ACC112 (cell line): ENCODE results near the gene MYO3B.
A peak's percentile ranks its signal among the peaks of the same experiment; 100 is the strongest.

Experiments used
- H2AFZ ChIP-seq: fragments of 200-600 bp; sonication (generic); one replicate; pipeline ENCODE4 v1.6.0; 2017; ENCODE audit warnings: antibody characterized with exemption, low read length; ENCODE audit not compliant: unreplicated experiment
- H3K27ac ChIP-seq: fragments of 200-600 bp; sonication (generic); 2 replicates; pipeline ENCODE4 v1.5.1; 2014; ENCODE audit warnings: low read depth, mild to moderate bottlenecking, antibody characterized with exemption, low read length, moderate library complexity
- H3K27me3 ChIP-seq: fragments of 200-600 bp; sonication (generic); 2 replicates; pipeline ENCODE4 v1.6.1; 2014; ENCODE audit warnings: mild to moderate bottlenecking, antibody characterized with exemption, low read length, moderate library complexity, mixed read lengths; ENCODE audit not compliant: insufficient read depth
- H3K36me3 ChIP-seq: fragments of 200-600 bp; sonication (generic); 2 replicates; pipeline ENCODE4 v1.6.1; 2016; ENCODE audit warnings: mild to moderate bottlenecking, antibody characterized with exemption, low read length, moderate library complexity, mixed read lengths; ENCODE audit not compliant: insufficient read depth
- H3K4me1 ChIP-seq: fragments of 200-600 bp; sonication (generic); one replicate; pipeline ENCODE4 v1.6.1; 2016; ENCODE audit warnings: low read length, mixed read lengths; ENCODE audit not compliant: insufficient read depth, unreplicated experiment, control insufficient read depth
- H3K4me3 ChIP-seq: fragments of 200-600 bp; sonication (generic); 2 replicates; pipeline ENCODE4 v1.5.1; 2014; ENCODE audit warnings: mild to moderate bottlenecking, low read depth, low read length
- H3K79me2 ChIP-seq: fragments of 200-600 bp; sonication (generic); one replicate; pipeline ENCODE4 v1.6.0; 2016; ENCODE audit warnings: low read length; ENCODE audit not compliant: control insufficient read depth, unreplicated experiment, insufficient read depth

Gene MYO3B

GRCh38 chr2:170504810-170505145, 326.8 kb downstream of the MYO3B start:
- peaks cover 24% of the 10 kb centered on the region for H3K27me3 ChIP-seq
- H3K4me1 ChIP-seq = no peaks in the 10 kb centered on the region

DNA sequence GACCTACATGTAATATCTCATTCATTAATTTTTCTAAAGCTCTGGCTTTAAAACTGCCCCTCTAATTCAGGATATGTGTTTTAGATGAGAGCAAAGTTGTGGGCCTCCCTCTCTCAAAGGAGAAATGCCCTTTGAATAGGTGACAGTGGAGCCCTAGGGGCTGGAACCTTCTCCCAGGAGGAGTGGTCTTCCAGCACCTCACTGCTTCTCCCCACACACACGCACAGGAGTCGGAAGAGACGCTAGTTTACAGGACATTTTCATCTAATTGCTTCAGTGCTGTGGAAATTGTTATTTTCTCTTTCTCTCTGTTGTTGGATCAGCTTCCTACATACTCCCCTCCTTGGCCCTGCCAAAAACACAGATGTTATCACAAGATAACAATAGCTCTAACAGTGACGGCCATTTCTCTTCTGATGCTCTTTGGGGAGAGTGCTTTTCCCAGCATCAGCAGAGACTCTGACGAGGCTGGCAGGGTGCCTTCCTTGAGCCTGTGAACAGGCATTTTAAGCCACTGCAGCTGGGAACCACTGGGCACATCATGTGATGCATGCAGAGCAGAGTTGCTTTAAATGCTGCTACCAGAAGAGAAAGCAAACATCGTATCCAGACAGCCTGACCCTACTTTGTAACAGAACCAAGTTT, 327.8 kb downstream of the MYO3B start:
- peak overlapping the region; percentile 18 for H2AFZ ChIP-seq
- no peak overlapping the region for H3K27ac ChIP-seq
- no peaks in the 10 kb centered on the region for H3K36me3 ChIP-seq
- H3K27me3 ChIP-seq = peaks cover 23% of the 10 kb centered on the region
- peak overlapping the region; percentile 37; the same call in 1 of the 2 replicates for H3K4me3 ChIP-seq
- H3K79me2 ChIP-seq = no peaks in the 10 kb centered on the region
- no peaks in the 10 kb centered on the region for H3K4me1 ChIP-seq

More at GRCh38 chr2:170504810-170505145, 326.8 kb downstream of the MYO3B start:
- no peaks in the 10 kb centered on the region for H3K79me2 ChIP-seq
- H3K4me3 ChIP-seq = no peak overlapping the region
- no peak overlapping the region for H2AFZ ChIP-seq
- no peak overlapping the region for H3K27ac ChIP-seq
- H3K36me3 ChIP-seq = no peaks in the 10 kb centered on the region

- Histone ChIP-seq H3K4me1 (no peaks in the 10 kb centered on the region), H3K27me3 (0 out of 2 replicates have a peak, but pooled peaks cover 12% of the 10 kb centered on the region), H3K27ac (no peak overlapping the region), H3K36me3 (no peaks in the 10 kb centered on the region), H2AFZ (no peak overlapping the region), H3K4me3 (no peak overlapping the region), H3K79me2 (no peaks in the 10 kb centered on the region)
Observed at GRCh38 chr2:170509452-170510193, 331.7 kb downstream of the MYO3B start.

- Histone ChIP-seq H3K4me1 (no peaks in the 10 kb centered on the region), H3K27me3 (peaks cover 23% of the 10 kb centered on the region; the same call in 1 of the 2 replicates), H3K36me3 (no peaks in the 10 kb centered on the region), H3K27ac (no peak overlapping the region), H2AFZ (no peak overlapping the region), H3K4me3 (no peak overlapping the region), H3K79me2 (no peaks in the 10 kb centered on the region)
Observed at GRCh38 chr2:170512266-170512665, 334.3 kb downstream of the MYO3B start.

DNA sequence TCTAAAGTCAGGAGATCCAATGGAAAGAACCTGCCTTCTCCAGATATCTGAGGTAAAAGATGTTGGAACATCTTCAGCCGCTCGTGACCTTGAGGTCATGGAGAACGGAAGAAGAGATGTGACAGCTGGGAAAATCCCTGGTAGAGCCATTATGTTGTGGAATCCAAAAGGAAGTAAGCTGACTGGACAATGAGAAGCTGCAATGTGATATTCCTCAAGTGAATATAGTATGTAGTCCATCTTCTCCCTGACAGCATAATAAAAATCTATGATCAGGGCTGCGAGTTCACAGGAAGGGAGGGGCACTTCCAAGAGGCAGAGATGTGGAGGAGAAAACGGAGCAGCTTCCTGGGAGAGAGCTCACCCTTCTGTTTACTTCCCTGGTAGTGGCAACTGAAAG, 336.2 kb downstream of the MYO3B start:
- H3K27ac ChIP-seq = no peak overlapping the region
- H3K4me3 ChIP-seq = no peak overlapping the region
- no peaks in the 10 kb centered on the region for H3K36me3 ChIP-seq
- peaks cover 22% of the 10 kb centered on the region for H3K27me3 ChIP-seq
- no peaks in the 10 kb centered on the region for H3K4me1 ChIP-seq
- H2AFZ ChIP-seq = no peak overlapping the region
- no peaks in the 10 kb centered on the region for H3K79me2 ChIP-seq

DNA sequence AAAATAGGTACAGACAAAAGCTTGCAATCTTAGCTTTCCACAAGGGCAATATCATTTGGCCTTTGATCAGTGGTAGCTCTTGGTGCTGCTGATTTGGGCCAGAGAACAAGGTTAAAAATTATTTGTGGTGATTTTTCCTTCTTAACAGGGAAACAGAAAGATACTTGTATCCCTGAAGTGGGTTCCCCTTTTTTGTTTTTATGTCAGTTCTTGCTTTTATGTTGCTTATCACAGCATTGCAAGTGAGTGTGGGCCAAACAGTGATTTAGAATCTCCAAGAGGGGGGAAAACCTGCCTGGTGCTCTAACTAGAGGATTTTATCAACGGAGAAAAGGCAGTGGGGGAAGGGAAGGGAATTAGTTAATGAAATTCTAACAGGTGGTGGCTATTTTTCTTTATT, 339.6 kb downstream of the MYO3B start:
- H3K36me3 ChIP-seq = no peaks in the 10 kb centered on the region
- H3K4me1 ChIP-seq = no peaks in the 10 kb centered on the region
- peaks cover 19% of the 10 kb centered on the region for H3K27me3 ChIP-seq
- no peak overlapping the region for H3K27ac ChIP-seq
- no peak overlapping the region for H3K4me3 ChIP-seq
- H3K79me2 ChIP-seq = no peaks in the 10 kb centered on the region
- H2AFZ ChIP-seq = no peak overlapping the region

DNA sequence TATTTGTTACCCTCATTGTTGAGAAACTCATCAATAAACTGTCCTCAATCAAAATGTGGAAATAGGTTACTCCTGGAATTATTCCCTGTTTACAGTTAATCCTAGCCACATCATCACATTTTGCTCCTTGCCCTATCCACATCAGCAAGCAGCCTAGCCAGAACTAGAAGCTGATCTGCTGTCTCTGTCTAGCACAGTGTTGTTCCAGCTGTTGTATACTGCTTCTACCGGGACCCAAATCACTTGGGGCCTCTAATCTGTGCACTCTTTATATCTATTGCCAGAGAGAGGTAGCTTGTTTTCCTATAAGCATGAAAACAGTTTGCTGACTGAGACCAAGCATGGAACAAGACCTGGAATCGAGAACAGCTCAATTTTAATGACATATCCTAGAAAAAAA, 341.0 kb downstream of the MYO3B start:
- H3K79me2 ChIP-seq = no peaks in the 10 kb centered on the region
- no peaks in the 10 kb centered on the region for H3K36me3 ChIP-seq
- no peaks in the 10 kb centered on the region for H3K4me1 ChIP-seq
- H3K4me3 ChIP-seq = no peak overlapping the region
- H2AFZ ChIP-seq = no peak overlapping the region
- H3K27me3 ChIP-seq = peaks cover 19% of the 10 kb centered on the region
- H3K27ac ChIP-seq = no peak overlapping the region

- Histone ChIP-seq H3K4me3 (no peak overlapping the region), H3K27me3 (peaks cover 3% of the 10 kb centered on the region; the same call in 1 of the 2 replicates), H3K27ac (no peak overlapping the region), H3K4me1 (peaks cover 17% of the 10 kb centered on the region), H3K79me2 (no peaks in the 10 kb centered on the region), H3K36me3 (no peaks in the 10 kb centered on the region), H2AFZ (no peak overlapping the region)
Observed at GRCh38 chr2:170521299-170521698, 343.4 kb downstream of the MYO3B start.

GRCh38 chr2:170523506-170523905, 345.6 kb downstream of the MYO3B start:
- Histone ChIP-seq H3K4me3 (no peak overlapping the region), H3K79me2 (no peaks in the 10 kb centered on the region), H3K27ac (no peak overlapping the region), H3K36me3 (no peaks in the 10 kb centered on the region), H3K4me1 (peaks cover 25% of the 10 kb centered on the region), H2AFZ (no peak overlapping the region), H3K27me3 (peaks cover 3% of the 10 kb centered on the region; the same call in 1 of the 2 replicates)

DNA sequence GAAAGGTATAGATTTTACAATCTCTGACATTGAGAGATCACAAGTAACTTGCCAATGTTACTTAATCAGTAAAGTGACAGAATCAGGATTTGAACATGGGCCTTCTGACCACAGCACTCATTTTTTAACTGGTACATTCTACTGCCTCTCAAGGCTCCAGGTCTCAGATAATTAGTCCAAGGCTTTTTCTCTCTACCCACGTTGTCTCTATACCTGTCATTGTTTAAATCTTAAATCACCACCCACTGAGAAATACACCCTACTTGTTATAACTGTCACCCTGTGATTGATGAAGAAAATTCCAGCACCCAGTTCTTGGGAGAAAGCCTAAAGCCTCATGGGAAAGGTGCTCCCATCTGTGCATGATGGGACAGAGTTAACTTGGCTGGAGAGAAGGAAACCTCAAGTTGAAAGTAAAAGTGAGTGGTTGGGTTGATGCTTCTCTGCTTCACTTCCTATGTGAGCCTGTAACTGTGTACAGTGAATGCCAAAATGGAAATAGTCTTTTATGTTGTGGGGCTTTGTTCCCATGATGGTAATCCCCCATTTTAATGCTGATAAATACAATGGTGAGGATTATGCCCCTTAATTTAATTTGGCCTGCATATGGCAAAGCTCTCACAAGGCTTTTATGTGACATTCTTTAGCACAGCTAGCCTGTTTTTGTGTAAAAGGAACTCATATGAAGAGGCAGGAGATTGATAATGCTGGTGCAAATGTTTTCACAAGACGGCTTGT, 347.1 kb downstream of the MYO3B start:
- Histone ChIP-seq H2AFZ (peak overlapping the region; percentile 74), H3K27ac (peak overlapping the region; percentile 85), H3K27me3 (no peaks in the 10 kb centered on the region), H3K4me3 (peak overlapping the region; percentile 26; the same call in 1 of the 2 replicates), H3K79me2 (no peaks in the 10 kb centered on the region), H3K36me3 (no peaks in the 10 kb centered on the region), H3K4me1 (peaks cover 31% of the 10 kb centered on the region)
